Endothelial cell of umbilical vein (primary cell): ENCODE measurements around the gene CACNA1S.

Experiments
- EZH2 ChIP-seq: IDR thresholded peaks from 2 replicates; pipeline ENCODE4 v1.6.1; 2012; ENCODE audit warnings: borderline replicate concordance, low read depth, mild to moderate bottlenecking, moderate library complexity, low read length, inconsistent platforms; ENCODE audit not compliant: severe bottlenecking
- GATA2 ChIP-seq: IDR thresholded peaks from 2 replicates; pipeline ENCODE4 v1.7.0; 2011; ENCODE audit warnings: low read depth, mild to moderate bottlenecking, moderate library complexity, mixed read lengths, low read length; ENCODE audit not compliant: insufficient read length, insufficient read depth
- POLR2A ChIP-seq: IDR thresholded peaks from 2 replicates; pipeline ENCODE4 v1.6.1; 2012; ENCODE audit warnings: low read depth, mild to moderate bottlenecking, control low read depth, low read length
- POLR2AphosphoS5 ChIP-seq: IDR thresholded peaks from 2 replicates; pipeline ENCODE4 v1.6.1; 2012; ENCODE audit warnings: low read depth, mild to moderate bottlenecking, control low read depth, low read length, moderate library complexity; ENCODE audit not compliant: insufficient read depth
- TF ChIP-seq, protein P1 (sequence below), 2 donors: IDR thresholded peaks; 1 replicate in 1 of 2; 2 replicates in 1 of 2; pipeline ENCODE4 v1.5.1; 2011; ENCODE audit warnings: low read length in 2 of 2, mild to moderate bottlenecking in 2 of 2, moderate library complexity in 2 of 2, control low read depth in 1 of 2, inconsistent platforms in 1 of 2, low read depth in 1 of 2; ENCODE audit not compliant: insufficient read depth in 1 of 2; ENCODE audit errors: extremely low read depth in 1 of 2
- TF ChIP-seq, protein P2 (sequence below): IDR thresholded peaks from 2 replicates; pipeline ENCODE4 v1.6.1; 2011; ENCODE audit not compliant: insufficient read depth, insufficient read length

GRCh38 chr1:200990114-200990513 is 122.1 kb downstream of the CACNA1S start:
- TF ChIP-seq, protein P1, sequence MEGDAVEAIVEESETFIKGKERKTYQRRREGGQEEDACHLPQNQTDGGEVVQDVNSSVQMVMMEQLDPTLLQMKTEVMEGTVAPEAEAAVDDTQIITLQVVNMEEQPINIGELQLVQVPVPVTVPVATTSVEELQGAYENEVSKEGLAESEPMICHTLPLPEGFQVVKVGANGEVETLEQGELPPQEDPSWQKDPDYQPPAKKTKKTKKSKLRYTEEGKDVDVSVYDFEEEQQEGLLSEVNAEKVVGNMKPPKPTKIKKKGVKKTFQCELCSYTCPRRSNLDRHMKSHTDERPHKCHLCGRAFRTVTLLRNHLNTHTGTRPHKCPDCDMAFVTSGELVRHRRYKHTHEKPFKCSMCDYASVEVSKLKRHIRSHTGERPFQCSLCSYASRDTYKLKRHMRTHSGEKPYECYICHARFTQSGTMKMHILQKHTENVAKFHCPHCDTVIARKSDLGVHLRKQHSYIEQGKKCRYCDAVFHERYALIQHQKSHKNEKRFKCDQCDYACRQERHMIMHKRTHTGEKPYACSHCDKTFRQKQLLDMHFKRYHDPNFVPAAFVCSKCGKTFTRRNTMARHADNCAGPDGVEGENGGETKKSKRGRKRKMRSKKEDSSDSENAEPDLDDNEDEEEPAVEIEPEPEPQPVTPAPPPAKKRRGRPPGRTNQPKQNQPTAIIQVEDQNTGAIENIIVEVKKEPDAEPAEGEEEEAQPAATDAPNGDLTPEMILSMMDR (IDR thresholded peaks at IDR 0.05; ENCODE audit: extremely low read depth in 1 of 2, insufficient read depth in 1 of 2, low read depth in 1 of 2, low read length in 2 of 2) = no peak
- TF ChIP-seq POLR2A (no peak), GATA2 (no peak), EZH2 (no peak), POLR2AphosphoS5 (no peak)
- TF ChIP-seq, protein P2, sequence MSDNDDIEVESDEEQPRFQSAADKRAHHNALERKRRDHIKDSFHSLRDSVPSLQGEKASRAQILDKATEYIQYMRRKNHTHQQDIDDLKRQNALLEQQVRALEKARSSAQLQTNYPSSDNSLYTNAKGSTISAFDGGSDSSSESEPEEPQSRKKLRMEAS = no peak
